ENCODE results near the gene ACSM3. TPM values are rescaled to one million over a fixed set of nuclear protein-coding genes. Genes with fewer than 3 reads are reported as not detected.

ACSM3 gene
- total and polyA plus RNA-seq, 4 donors: 10.3 to 48.6 (median 27.3) TPM

DNA sequence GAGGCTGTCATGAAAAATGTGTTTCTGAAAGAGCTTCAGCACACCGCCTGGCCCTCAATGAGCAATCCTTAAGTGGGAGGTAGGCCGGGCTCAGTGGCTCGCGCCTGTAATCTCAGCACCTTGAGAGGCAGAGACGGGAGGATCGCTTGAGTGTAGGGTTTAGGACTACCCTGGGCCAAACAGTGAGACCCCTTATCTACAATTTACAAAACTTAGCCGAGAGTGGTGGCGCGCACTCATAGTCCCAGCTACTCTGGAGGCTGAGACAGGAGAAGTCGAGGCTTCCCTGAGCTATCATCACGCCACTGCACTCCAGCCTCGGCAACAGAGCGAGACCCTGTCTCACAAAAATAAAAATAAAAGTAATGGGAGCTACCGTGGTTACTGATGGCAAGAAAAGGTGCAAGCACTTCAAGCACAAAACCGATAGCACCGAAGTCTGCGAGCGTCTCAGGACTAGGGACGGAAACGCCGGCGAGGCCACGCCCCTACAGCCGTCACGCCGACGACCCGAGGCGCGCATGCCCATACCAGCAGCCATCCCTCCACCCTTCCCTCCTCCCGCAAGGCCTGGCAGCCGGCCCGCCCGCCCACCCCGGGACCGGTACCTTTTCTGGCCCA lies 22.8 kb upstream of the ACSM3 start:
- peak; percentile 94 for ATAC-seq (ENCODE audit: insufficient read depth, low FRiP score)
- peaks cover 13 to 17% (median 16%) of the 10 kb centered on the region in 4 donors for H3K36me3 ChIP-seq (ENCODE audit: control insufficient read depth in 4 of 4, insufficient read depth in 4 of 4, low read length in 4 of 4)
- peak overlapping the region; percentile 99 for H3K4me3 ChIP-seq
- peaks cover 0 to 13% (median 10%) of the 10 kb centered on the region in 5 donors for H3K4me1 ChIP-seq (ENCODE audit: control insufficient read depth in 5 of 5, insufficient read depth in 5 of 5, low read length in 5 of 5)
- TF ChIP-seq, protein P1, sequence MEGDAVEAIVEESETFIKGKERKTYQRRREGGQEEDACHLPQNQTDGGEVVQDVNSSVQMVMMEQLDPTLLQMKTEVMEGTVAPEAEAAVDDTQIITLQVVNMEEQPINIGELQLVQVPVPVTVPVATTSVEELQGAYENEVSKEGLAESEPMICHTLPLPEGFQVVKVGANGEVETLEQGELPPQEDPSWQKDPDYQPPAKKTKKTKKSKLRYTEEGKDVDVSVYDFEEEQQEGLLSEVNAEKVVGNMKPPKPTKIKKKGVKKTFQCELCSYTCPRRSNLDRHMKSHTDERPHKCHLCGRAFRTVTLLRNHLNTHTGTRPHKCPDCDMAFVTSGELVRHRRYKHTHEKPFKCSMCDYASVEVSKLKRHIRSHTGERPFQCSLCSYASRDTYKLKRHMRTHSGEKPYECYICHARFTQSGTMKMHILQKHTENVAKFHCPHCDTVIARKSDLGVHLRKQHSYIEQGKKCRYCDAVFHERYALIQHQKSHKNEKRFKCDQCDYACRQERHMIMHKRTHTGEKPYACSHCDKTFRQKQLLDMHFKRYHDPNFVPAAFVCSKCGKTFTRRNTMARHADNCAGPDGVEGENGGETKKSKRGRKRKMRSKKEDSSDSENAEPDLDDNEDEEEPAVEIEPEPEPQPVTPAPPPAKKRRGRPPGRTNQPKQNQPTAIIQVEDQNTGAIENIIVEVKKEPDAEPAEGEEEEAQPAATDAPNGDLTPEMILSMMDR (IDR thresholded peaks at IDR 0.05; ENCODE audit: control extremely low read depth, extremely low read depth): no peak
- 1% methylated on average over 32 to 36 of the region's 36 CpGs for WGBS, 2 donors
- DNase-seq: peak; percentile 85 to 91 (median 91)
- H3K27ac ChIP-seq (ENCODE audit: low read depth in 1 of 2, low read length in 1 of 2): peak overlapping the region; percentile 88 to 99
- H3K9ac ChIP-seq (ENCODE audit: insufficient read depth in 1 of 2, low read length in 2 of 2): peak overlapping the region; percentile 78 to 95
- no peaks in the 10 kb centered on the region for H3K9me3 ChIP-seq (ENCODE audit: control insufficient read depth in 4 of 4, insufficient read depth in 3 of 4, low read length in 3 of 4)
- no peaks in the 10 kb centered on the region for H3K27me3 ChIP-seq (ENCODE audit: control insufficient read depth in 3 of 3, insufficient read depth in 3 of 3, low read length in 2 of 3)

DNA sequence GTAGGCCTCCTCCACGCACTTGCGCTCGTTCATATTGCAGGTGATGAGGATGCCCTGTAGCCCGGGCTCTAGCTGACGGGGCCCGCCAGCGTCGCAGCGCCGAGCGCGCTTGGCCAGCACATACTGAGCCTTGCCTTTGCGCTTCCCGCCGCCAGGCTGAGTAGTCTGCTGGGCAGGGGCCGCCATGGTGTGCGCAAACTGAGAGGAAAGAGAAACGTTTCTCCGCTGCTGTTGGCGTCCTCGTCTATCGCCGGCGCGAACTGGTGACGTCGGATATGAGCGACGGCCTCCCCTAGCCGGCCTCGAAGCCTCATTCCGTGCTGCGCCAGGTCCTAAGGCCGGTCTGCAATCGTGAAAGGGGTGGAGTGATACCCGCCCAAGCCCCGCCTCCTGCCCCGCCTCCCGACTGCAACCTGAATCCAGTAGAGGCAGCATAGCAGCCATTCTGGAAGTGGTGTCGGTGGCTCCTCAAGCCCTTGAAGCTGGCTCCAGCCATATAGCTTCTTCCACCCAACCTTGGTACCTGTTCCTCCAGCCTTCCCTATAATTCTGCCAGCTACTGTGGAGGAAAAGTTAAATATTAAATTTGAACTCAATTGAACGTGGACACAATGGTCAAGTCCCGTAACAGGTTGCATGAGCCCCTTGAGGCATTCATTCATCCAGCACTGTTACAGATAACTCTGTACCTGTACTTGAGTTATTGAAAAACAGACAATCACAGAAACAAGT lies 22.1 kb upstream of the ACSM3 start, which contains the start of gene THUMPD1:
Gene THUMPD1 (minus strand): TSS at position 265 of the 732 bp plus-strand sequence. CDS start 79 bp downstream, at position 186.
- peak within 1 kb of the TSS; percentile 78 to 95 for H3K9ac ChIP-seq (ENCODE audit: insufficient read depth in 1 of 2, low read length in 2 of 2)
- DNase-seq (peak; percentile 95 to 96 (median 96)), ATAC-seq (ENCODE audit: insufficient read depth, low FRiP score) (peak; percentile 96)
- peaks cover 10 to 13% (median 11%) of the 10 kb centered on the region in 4 donors for H3K36me3 ChIP-seq (ENCODE audit: control insufficient read depth in 4 of 4, insufficient read depth in 4 of 4, low read length in 4 of 4)
- H3K4me3 ChIP-seq: peak within 1 kb of the TSS; percentile 99
- WGBS, 2 donors: 3 to 5% methylated on average over 37 to 42 of the region's 42 CpGs
- peaks cover 0 to 13% (median 10%) of the 10 kb centered on the region in 5 donors for H3K4me1 ChIP-seq (ENCODE audit: control insufficient read depth in 5 of 5, insufficient read depth in 5 of 5, low read length in 5 of 5)
- no peaks in the 10 kb centered on the region for H3K9me3 ChIP-seq (ENCODE audit: control insufficient read depth in 4 of 4, insufficient read depth in 3 of 4, low read length in 3 of 4)
- no peaks in the 10 kb centered on the region for H3K27me3 ChIP-seq (ENCODE audit: control insufficient read depth in 3 of 3, insufficient read depth in 3 of 3, low read length in 2 of 3)
- peak within 1 kb of the TSS; percentile 88 to 99 for H3K27ac ChIP-seq (ENCODE audit: low read depth in 1 of 2, low read length in 1 of 2)
- TF ChIP-seq, protein P1 (IDR thresholded peaks at IDR 0.05; ENCODE audit: control extremely low read depth, extremely low read depth): no peak

DNA sequence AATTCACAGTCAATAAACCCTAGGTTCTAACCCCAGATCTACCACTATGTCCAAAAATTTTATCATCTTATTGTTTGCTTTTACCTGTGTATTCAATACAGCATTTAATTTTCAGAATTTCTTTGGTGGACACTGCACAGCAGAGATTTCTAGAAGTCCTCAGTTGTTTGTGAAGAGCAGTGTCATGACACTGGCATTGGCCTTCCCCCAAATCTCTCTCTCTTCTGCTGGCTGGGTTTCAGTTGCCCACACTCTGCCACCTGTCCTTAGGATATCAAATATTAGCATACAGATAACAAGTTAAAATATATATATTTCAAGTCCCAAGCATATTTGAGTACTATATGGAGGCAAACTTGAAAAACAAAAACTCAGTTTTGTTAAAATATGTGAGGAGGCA lies 20.2 kb upstream of the ACSM3 start:
- TF ChIP-seq, protein P1 (IDR thresholded peaks at IDR 0.05; ENCODE audit: control extremely low read depth, extremely low read depth): no peak

More for the DNA sequence above, 20.2 kb upstream of the ACSM3 start:
- DNase-seq (no peak), ATAC-seq (ENCODE audit: insufficient read depth, low FRiP score) (no peak)
- peaks cover 0 to 2% (median 0%) of the 10 kb centered on the region in 4 donors for H3K9me3 ChIP-seq (ENCODE audit: control insufficient read depth in 4 of 4, insufficient read depth in 3 of 4, low read length in 3 of 4)
- peaks cover 0 to 11% (median 10%) of the 10 kb centered on the region in 5 donors for H3K4me1 ChIP-seq (ENCODE audit: control insufficient read depth in 5 of 5, insufficient read depth in 5 of 5, low read length in 5 of 5)
- H3K9ac ChIP-seq (ENCODE audit: insufficient read depth in 1 of 2, low read length in 2 of 2): no peak overlapping the region
- H3K27ac ChIP-seq (ENCODE audit: low read depth in 1 of 2, low read length in 1 of 2): no peak overlapping the region
- H3K36me3 ChIP-seq (ENCODE audit: control insufficient read depth in 4 of 4, insufficient read depth in 4 of 4, low read length in 4 of 4): peaks cover 2 to 4% (median 3%) of the 10 kb centered on the region in 4 donors
- no peaks in the 10 kb centered on the region for H3K27me3 ChIP-seq (ENCODE audit: control insufficient read depth in 3 of 3, insufficient read depth in 3 of 3, low read length in 2 of 3)
- no peak overlapping the region for H3K4me3 ChIP-seq
